Suprapubic skin (tissue), 3 donors: Measurements from ENCODE around the gene PREPL.

Experiments used
- EP300 ChIP-seq: sonication (generic); formaldehyde crosslinking; IDR thresholded peaks from one replicate; pipeline ENCODE4 v1.6.1; 2017; ENCODE audit warnings: antibody characterized with exemption
- TF ChIP-seq, protein P1 (sequence below), 2 donors: fragments of 200-600 bp in 1 of 2; fragments of 450-650 bp in 1 of 2; sonication (generic) in 1 of 2; IDR thresholded peaks; one replicate each; pipeline ENCODE4 v1.5.1; 2016 to 2019; ENCODE audit warnings: antibody characterized with exemption in 2 of 2, mild to moderate bottlenecking in 1 of 2, moderate library complexity in 1 of 2

DNA sequence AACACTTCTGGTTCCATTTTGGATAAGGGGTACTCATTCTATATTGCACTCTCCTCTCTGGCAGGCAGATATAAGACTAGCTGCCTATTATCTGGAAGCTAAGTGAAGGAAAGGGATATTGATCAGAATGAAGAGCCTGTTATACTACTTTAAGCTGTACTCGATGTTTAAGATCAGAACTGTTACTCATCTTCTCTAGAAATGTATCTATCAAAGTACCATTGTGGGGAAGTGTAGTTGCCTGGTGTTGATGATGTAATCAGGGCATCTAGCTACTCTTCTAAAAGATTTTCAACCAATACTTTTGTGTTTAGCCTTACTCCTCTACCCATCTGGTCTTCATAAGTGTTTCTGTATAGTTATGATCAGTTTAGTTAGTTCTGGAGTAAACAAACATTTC lies 6.3 kb upstream of the PREPL start:
- TF ChIP-seq EP300: no peak
- TF ChIP-seq, protein P1, sequence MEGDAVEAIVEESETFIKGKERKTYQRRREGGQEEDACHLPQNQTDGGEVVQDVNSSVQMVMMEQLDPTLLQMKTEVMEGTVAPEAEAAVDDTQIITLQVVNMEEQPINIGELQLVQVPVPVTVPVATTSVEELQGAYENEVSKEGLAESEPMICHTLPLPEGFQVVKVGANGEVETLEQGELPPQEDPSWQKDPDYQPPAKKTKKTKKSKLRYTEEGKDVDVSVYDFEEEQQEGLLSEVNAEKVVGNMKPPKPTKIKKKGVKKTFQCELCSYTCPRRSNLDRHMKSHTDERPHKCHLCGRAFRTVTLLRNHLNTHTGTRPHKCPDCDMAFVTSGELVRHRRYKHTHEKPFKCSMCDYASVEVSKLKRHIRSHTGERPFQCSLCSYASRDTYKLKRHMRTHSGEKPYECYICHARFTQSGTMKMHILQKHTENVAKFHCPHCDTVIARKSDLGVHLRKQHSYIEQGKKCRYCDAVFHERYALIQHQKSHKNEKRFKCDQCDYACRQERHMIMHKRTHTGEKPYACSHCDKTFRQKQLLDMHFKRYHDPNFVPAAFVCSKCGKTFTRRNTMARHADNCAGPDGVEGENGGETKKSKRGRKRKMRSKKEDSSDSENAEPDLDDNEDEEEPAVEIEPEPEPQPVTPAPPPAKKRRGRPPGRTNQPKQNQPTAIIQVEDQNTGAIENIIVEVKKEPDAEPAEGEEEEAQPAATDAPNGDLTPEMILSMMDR (IDR thresholded peaks at IDR 0.05): no peak
